ENCODE results near the gene IGF2.

Gene IGF2

GRCh38 chr11:2139123-2139521 is at the start of gene IGF2:
IGF2 (minus strand) TSS chr11:2139389; CDS start chr11:2135523, 3,866 bp downstream.
- TF ChIP-seq MAX (IDR thresholded peaks at IDR 0.05; ENCODE audit: low read depth, low read length), result no peak
- DNase-seq (ENCODE audit: low read depth), result no peak
- no peak within 1 kb of the TSS for H3K4me3 ChIP-seq (ENCODE audit: low read depth, low read length)

- no peak overlapping the region for H3K4me3 ChIP-seq (ENCODE audit: low read depth, low read length)
- TF ChIP-seq POLR2A (IDR thresholded peaks at IDR 0.05; ENCODE audit: extremely low read depth, insufficient read length) (no peak), CTCF (IDR thresholded peaks at IDR 0.05; ENCODE audit: low read depth, low read length) (no peak), MAX (IDR thresholded peaks at IDR 0.05; ENCODE audit: low read depth, low read length) (no peak), MYC (IDR thresholded peaks at IDR 0.05; ENCODE audit: low read depth, low read length) (no peak)
- DNase-seq (ENCODE audit: low read depth), result no peak
These were observed 49.6 kb upstream of the IGF2 start for GRCh38 chr11:2188745-2189144.

- no peak overlapping the region for H3K4me3 ChIP-seq (ENCODE audit: low read depth, low read length)
- TF ChIP-seq MYC (IDR thresholded peaks at IDR 0.05; ENCODE audit: low read depth, low read length) (no peak), POLR2A (IDR thresholded peaks at IDR 0.05; ENCODE audit: extremely low read depth, insufficient read length) (no peak), MAX (IDR thresholded peaks at IDR 0.05; ENCODE audit: low read depth, low read length) (no peak), CTCF (IDR thresholded peaks at IDR 0.05; ENCODE audit: low read depth, low read length) (no peak)
- DNase-seq (ENCODE audit: low read depth), result no peak
These were observed 48.1 kb upstream of the IGF2 start for GRCh38 chr11:2187280-2187707.

- TF ChIP-seq MYC (IDR thresholded peaks at IDR 0.05; ENCODE audit: low read depth, low read length) (peak; percentile 66; the same call in 1 of the 2 replicates), POLR2A (IDR thresholded peaks at IDR 0.05; ENCODE audit: extremely low read depth, insufficient read length) (no peak), MAX (IDR thresholded peaks at IDR 0.05; ENCODE audit: low read depth, low read length) (peak; percentile 92), CTCF (IDR thresholded peaks at IDR 0.05; ENCODE audit: low read depth, low read length) (peak; percentile 58)
- DNase-seq (ENCODE audit: low read depth), result peak; percentile 63
- no peak overlapping the region for H3K4me3 ChIP-seq (ENCODE audit: low read depth, low read length)
These were observed 47.6 kb upstream of the IGF2 start for GRCh38 chr11:2186669-2187279.

- DNase-seq (ENCODE audit: low read depth), result no peak
- H3K4me3 ChIP-seq (ENCODE audit: low read depth, low read length), result no peak overlapping the region
- TF ChIP-seq MAX (IDR thresholded peaks at IDR 0.05; ENCODE audit: low read depth, low read length) (no peak), POLR2A (IDR thresholded peaks at IDR 0.05; ENCODE audit: extremely low read depth, insufficient read length) (no peak), CTCF (IDR thresholded peaks at IDR 0.05; ENCODE audit: low read depth, low read length) (no peak), MYC (IDR thresholded peaks at IDR 0.05; ENCODE audit: low read depth, low read length) (no peak)
These were observed 46.3 kb upstream of the IGF2 start for GRCh38 chr11:2185324-2186085.
